NB4 (cell line): ENCODE results near the gene ZNF362.

Experiments used
- DNase-seq: peaks from one replicate; pipeline ENCODE4 v3.0.0; 2010; ENCODE audit warnings: low read depth
- H3K4me3 ChIP-seq: one replicate; pipeline ENCODE4 v1.5.1; 2011; ENCODE audit warnings: mild to moderate bottlenecking, low read depth, low read length, moderate library complexity
- CTCF ChIP-seq: IDR thresholded peaks from one replicate; pipeline ENCODE4 v1.5.1; 2012; ENCODE audit warnings: low read depth, low read length
- MYC ChIP-seq: IDR thresholded peaks from 2 replicates; pipeline ENCODE4 v1.6.1; 2011; ENCODE audit warnings: low read depth, low read length
- POLR2A ChIP-seq: IDR thresholded peaks from 2 replicates; pipeline ENCODE4 v1.6.1; 2011; ENCODE audit warnings: mild to moderate bottlenecking; ENCODE audit not compliant: insufficient read length; ENCODE audit errors: extremely low read depth
- TF ChIP-seq, protein P1 (sequence below): IDR thresholded peaks from 2 replicates; pipeline ENCODE4 v1.6.1; 2011; ENCODE audit warnings: low read depth, low read length

The ZNF362 gene

DNA sequence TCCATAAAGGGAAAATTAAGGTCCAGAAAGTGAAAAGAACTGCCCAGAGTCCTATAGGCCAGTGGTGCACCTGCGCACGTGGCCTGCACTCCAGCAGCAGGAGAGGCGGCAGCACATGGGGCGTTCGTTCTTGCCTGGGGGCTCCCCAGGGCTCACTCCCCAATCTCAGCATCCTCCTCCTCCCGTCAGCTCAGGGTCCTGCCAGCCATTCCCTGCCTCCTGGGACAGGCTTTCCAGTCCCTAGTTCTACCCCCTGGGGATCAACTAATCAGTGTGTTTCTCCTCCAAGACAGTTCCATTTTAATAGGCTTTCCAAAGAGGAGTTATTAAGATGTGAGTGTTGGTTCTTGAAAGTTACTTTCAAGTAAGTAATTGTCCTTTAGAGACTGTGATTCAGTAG, 65.8 kb downstream of the ZNF362 start:
- DNase-seq, result no peak
- H3K4me3 ChIP-seq, result no peak overlapping the region
- TF ChIP-seq MYC, result no peak
- TF ChIP-seq, protein P1, sequence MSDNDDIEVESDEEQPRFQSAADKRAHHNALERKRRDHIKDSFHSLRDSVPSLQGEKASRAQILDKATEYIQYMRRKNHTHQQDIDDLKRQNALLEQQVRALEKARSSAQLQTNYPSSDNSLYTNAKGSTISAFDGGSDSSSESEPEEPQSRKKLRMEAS, result no peak
- TF ChIP-seq CTCF, result no peak
- TF ChIP-seq POLR2A, result no peak

DNA sequence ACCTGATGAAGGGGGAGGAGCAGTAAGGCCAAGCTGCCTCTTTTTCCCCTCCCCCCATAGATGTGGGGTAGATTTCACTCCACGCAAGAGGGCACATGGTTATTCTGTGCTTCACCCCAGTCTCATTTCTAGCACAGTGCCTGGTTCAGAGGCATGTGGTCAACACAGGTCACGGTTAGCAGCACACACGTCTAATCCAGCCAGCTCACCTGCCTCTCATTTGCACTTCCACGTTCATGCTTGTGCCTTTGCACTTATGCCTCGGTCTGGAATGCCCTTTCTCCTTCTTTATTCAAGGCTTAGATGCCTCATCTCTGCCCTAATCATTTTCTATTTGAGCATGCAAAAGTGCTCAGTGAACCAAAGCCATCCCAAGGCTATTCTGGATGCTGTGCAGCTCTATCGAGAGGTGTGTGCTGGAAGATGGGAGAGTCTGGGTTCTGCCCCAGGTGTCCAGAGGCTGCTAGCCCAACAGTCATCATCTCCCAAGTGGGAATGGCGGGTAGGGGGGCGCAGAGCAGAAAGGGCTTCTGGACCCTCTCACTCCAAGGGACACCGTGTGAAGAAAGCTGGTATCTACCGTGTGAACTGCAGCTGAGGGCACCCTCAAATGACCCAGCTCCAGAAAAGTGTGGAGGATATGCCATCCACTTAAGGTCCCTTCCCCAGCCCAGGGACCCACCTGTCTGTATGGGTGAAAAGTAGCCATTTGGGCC, 66.7 kb downstream of the ZNF362 start:
- DNase-seq, result no peak
- TF ChIP-seq MYC (no peak), CTCF (no peak), POLR2A (no peak)
- TF ChIP-seq, protein P1, result no peak
- no peak overlapping the region for H3K4me3 ChIP-seq

- no peak overlapping the region for H3K4me3 ChIP-seq
- no peak for DNase-seq
- TF ChIP-seq POLR2A (no peak), MYC (no peak), CTCF (no peak)
- TF ChIP-seq, protein P1, result no peak
These were observed 67.6 kb downstream of the ZNF362 start for GRCh38 chr1:33323663-33324477.

GRCh38 chr1:33324677-33325575, 68.6 kb downstream of the ZNF362 start:
- DNase-seq, result no peak
- no peak overlapping the region for H3K4me3 ChIP-seq
- TF ChIP-seq, protein P1, result no peak
- no peak for TF ChIP-seq CTCF
- TF ChIP-seq MYC, result no peak

DNA sequence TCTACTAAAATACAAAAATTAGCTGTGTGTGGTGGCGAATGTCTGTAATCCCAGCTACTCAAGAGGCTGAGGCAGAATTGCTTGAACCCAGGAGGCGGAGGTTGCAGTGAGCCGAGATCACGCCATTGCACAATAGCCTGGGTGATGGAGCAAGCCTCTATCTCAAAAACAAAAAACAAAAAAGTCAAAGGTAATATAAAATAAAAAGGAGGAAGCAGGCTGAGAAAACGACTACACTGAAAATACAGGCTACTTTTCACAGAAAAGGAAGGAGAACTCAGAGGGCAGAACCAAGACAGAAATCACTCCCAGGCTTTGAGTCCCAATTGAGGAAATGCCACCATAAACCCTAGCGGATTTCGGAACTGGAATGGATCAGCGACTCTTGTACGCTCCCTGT, 70.5 kb downstream of the ZNF362 start:
- TF ChIP-seq CTCF (no peak), POLR2A (no peak), MYC (no peak)
- TF ChIP-seq, protein P1, result no peak
- H3K4me3 ChIP-seq, result no peak overlapping the region
- DNase-seq, result peak; percentile 35
